HepG2 (cell line): ENCODE data around the gene CRAMP1. TPM values are rescaled to one million over a fixed set of nuclear protein-coding genes. Genes with fewer than 3 reads are reported as not detected.

Experiments used
- ATF1 ChIP-seq: IDR thresholded peaks from 2 replicates; pipeline ENCODE4 v1.6.1; 2016; ENCODE audit warnings: mild to moderate bottlenecking, control low read depth
- FOXK2 ChIP-seq: fragments of 450-650 bp; IDR thresholded peaks from 2 replicates; pipeline ENCODE4 v1.6.1; 2016
- FOXM1 ChIP-seq: sonication (generic); formaldehyde crosslinking; IDR thresholded peaks from 2 replicates; pipeline ENCODE4 v1.5.0; 2020; ENCODE audit warnings: missing genetic modification reagents
- JARID2 ChIP-seq: sonication (generic); formaldehyde crosslinking; IDR thresholded peaks from 2 replicates; pipeline ENCODE4 v1.8.1; 2023; ENCODE audit warnings: missing genetic modification reagents, inconsistent platforms; ENCODE audit not compliant: insufficient replicate concordance
- KDM2A ChIP-seq: sonication (generic); formaldehyde crosslinking; IDR thresholded peaks from 2 replicates; pipeline ENCODE4 v1.4.0; 2020; ENCODE audit warnings: low read depth, missing genetic modification reagents, borderline replicate concordance
- MIER2 ChIP-seq: IDR thresholded peaks from 2 replicates; pipeline ENCODE4 v1.6.1; 2016; ENCODE audit warnings: missing biosample characterization, missing genetic modification reagents
- MTF1 ChIP-seq: sonication (generic); formaldehyde crosslinking; IDR thresholded peaks from 2 replicates; pipeline ENCODE4 v1.5.0; 2020; ENCODE audit warnings: missing genetic modification reagents
- NR2F1 ChIP-seq, 2 experiments: fragments of 450-650 bp in 1 of 2; formaldehyde crosslinking in 1 of 2; IDR thresholded peaks; 2 replicates each; pipeline versions ENCODE4 v1.5.0 to v1.6.1; 2016 to 2020; ENCODE audit warnings: mild to moderate bottlenecking in 1 of 2, missing compliant biosample characterization in 1 of 2, missing genetic modification reagents in 1 of 2, moderate library complexity in 1 of 2
- PCBP1 ChIP-seq: fragments of 200-400 bp; formaldehyde crosslinking; IDR thresholded peaks from 2 replicates; pipeline ENCODE4 v1.6.1; 2017; ENCODE audit warnings: mild to moderate bottlenecking, low read depth, low read length, borderline replicate concordance
- PPARG ChIP-seq: conservative IDR thresholded peaks from 2 replicates; pipeline ENCODE4 v1.6.1; 2016; ENCODE audit warnings: missing biosample characterization, missing genetic modification reagents
- RARA ChIP-seq: IDR thresholded peaks from 2 replicates; pipeline ENCODE4 v1.6.1; 2016; ENCODE audit warnings: missing genetic modification reagents, missing compliant biosample characterization
- RFX1 ChIP-seq: fragments of 450-650 bp; IDR thresholded peaks from 2 replicates; pipeline ENCODE4 v1.6.1; 2017
- RFX5 ChIP-seq: IDR thresholded peaks from 2 replicates; pipeline ENCODE4 v1.6.1; 2011; ENCODE audit warnings: low read depth, low read length, improper control_type of control experiment
- ZBTB7B ChIP-seq: sonication (generic); formaldehyde crosslinking; IDR thresholded peaks from 2 replicates; pipeline ENCODE4 v1.4.0; 2020; ENCODE audit warnings: missing genetic modification reagents
- ZFX ChIP-seq: sonication (generic); formaldehyde crosslinking; IDR thresholded peaks from 2 replicates; pipeline ENCODE4 v1.4.0; 2020; ENCODE audit warnings: mild to moderate bottlenecking, low read depth, missing genetic modification reagents, moderate library complexity
- ZNF3 ChIP-seq: IDR thresholded peaks from 2 replicates; pipeline ENCODE4 v1.7.0; 2017; ENCODE audit warnings: inconsistent platforms
- ZNF326 ChIP-seq: sonication (generic); formaldehyde crosslinking; IDR thresholded peaks from 2 replicates; pipeline ENCODE4 v1.4.0; 2020; ENCODE audit warnings: missing genetic modification reagents, borderline replicate concordance
- ZNF878 ChIP-seq: sonication (generic); formaldehyde crosslinking; IDR thresholded peaks from 2 replicates; pipeline ENCODE4 v1.8.1; 2023; ENCODE audit warnings: mild to moderate bottlenecking, missing genetic modification reagents, moderate library complexity
- polyA plus RNA-seq, 8 experiments: library from polyadenylated mRNA; depleted of rRNA in 3 of 8; stranded (reverse) in 7 of 8; unstranded in 1 of 8; fragments of >200 nt; fragmentation: Illumina TruSeq in 4 of 8; extraction: Trizol in 4 of 8; gene quantifications; 2 replicates each; pipeline versions ENCODE4 v1.2.1 to v1.2.3, GENCODE V29; 2011 to 2016; ENCODE audit warnings: low read depth in 4 of 8, missing spikeins in 1 of 8, mixed read lengths in 1 of 8; ENCODE audit not compliant: insufficient read depth in 1 of 8
- total RNA-seq, 5 experiments: library from RNA; depleted of rRNA; stranded (reverse); fragments of >200 nt; fragmentation: Illumina TruSeq; extraction: Trizol; gene quantifications; 2 replicates each; pipeline ENCODE4 v1.2.3, GENCODE V29; 2016; ENCODE audit warnings: low read depth in 1 of 5
- TF ChIP-seq, protein P1 (sequence below): sonication (generic); formaldehyde crosslinking; IDR thresholded peaks from 2 replicates; pipeline ENCODE4 v1.5.1; 2020; ENCODE audit warnings: mild to moderate bottlenecking, missing genetic modification reagents, moderate library complexity
- TF ChIP-seq, protein P2 (sequence below): sonication (generic); formaldehyde crosslinking; IDR thresholded peaks from 2 replicates; pipeline ENCODE4 v1.4.0; 2020; ENCODE audit warnings: missing genetic modification reagents, mild to moderate bottlenecking, borderline replicate concordance
- TF ChIP-seq, protein P3 (sequence below): sonication (generic); formaldehyde crosslinking; IDR thresholded peaks from 2 replicates; pipeline ENCODE4 v1.8.0; 2022; ENCODE audit warnings: missing genetic modification reagents, mild to moderate bottlenecking, moderate library complexity, borderline replicate concordance
- TF ChIP-seq, protein P4 (sequence below): sonication (generic); formaldehyde crosslinking; IDR thresholded peaks from 2 replicates; pipeline ENCODE4 v1.4.0; 2020; ENCODE audit warnings: mild to moderate bottlenecking, low read depth, missing genetic modification reagents

CRAMP1 gene
- total and polyA plus RNA-seq, 2 of the 13 experiments (the other 11 are each of a cell fraction or from before 2014, with no cell fraction given) = 6.8 to 9.7 TPM

DNA sequence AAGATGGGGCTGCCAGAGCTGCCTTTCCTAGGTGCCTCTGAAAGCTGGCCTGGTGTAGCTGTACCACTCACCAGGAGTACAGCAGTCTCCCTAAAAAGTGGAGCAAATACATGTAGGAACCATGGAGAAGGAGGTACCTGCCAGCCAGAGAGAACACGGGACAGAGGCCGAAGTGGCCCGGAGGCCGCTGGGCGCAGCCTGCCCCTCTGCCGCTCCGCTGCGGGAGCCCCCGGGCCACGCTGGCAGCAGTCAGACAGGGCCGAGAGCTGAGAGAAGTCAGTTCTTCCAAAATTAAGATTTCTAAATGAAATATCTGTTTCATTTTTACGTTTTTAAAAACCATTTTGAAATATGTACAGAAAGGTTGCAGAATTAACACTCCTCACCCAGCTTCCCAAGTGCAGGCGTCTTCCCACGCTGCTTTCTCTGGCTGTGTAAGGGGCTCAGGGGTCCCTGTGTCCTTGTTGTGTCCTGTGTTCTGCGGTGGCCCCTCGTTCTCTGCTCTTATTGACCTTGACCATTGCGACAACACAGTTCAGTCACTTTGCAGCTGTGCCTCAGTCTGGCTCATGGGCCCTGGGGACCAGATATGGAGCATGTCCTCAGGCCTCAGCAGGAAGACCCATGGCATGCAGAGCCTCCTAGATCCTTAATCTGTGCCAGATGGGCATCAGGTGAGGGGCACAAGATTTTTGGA lies 98.8 kb downstream of the CRAMP1 start (continued):
- TF ChIP-seq ZNF326 = no peak
- TF ChIP-seq, protein P1, sequence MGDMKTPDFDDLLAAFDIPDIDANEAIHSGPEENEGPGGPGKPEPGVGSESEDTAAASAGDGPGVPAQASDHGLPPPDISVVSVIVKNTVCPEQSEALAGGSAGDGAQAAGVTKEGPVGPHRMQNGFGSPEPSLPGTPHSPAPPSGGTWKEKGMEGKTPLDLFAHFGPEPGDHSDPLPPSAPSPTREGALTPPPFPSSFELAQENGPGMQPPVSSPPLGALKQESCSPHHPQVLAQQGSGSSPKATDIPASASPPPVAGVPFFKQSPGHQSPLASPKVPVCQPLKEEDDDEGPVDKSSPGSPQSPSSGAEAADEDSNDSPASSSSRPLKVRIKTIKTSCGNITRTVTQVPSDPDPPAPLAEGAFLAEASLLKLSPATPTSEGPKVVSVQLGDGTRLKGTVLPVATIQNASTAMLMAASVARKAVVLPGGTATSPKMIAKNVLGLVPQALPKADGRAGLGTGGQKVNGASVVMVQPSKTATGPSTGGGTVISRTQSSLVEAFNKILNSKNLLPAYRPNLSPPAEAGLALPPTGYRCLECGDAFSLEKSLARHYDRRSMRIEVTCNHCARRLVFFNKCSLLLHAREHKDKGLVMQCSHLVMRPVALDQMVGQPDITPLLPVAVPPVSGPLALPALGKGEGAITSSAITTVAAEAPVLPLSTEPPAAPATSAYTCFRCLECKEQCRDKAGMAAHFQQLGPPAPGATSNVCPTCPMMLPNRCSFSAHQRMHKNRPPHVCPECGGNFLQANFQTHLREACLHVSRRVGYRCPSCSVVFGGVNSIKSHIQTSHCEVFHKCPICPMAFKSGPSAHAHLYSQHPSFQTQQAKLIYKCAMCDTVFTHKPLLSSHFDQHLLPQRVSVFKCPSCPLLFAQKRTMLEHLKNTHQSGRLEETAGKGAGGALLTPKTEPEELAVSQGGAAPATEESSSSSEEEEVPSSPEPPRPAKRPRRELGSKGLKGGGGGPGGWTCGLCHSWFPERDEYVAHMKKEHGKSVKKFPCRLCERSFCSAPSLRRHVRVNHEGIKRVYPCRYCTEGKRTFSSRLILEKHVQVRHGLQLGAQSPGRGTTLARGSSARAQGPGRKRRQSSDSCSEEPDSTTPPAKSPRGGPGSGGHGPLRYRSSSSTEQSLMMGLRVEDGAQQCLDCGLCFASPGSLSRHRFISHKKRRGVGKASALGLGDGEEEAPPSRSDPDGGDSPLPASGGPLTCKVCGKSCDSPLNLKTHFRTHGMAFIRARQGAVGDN (CRISPR knock-in tag) = peak; percentile 58
- no peak for TF ChIP-seq ZNF878
- TF ChIP-seq, protein P2, sequence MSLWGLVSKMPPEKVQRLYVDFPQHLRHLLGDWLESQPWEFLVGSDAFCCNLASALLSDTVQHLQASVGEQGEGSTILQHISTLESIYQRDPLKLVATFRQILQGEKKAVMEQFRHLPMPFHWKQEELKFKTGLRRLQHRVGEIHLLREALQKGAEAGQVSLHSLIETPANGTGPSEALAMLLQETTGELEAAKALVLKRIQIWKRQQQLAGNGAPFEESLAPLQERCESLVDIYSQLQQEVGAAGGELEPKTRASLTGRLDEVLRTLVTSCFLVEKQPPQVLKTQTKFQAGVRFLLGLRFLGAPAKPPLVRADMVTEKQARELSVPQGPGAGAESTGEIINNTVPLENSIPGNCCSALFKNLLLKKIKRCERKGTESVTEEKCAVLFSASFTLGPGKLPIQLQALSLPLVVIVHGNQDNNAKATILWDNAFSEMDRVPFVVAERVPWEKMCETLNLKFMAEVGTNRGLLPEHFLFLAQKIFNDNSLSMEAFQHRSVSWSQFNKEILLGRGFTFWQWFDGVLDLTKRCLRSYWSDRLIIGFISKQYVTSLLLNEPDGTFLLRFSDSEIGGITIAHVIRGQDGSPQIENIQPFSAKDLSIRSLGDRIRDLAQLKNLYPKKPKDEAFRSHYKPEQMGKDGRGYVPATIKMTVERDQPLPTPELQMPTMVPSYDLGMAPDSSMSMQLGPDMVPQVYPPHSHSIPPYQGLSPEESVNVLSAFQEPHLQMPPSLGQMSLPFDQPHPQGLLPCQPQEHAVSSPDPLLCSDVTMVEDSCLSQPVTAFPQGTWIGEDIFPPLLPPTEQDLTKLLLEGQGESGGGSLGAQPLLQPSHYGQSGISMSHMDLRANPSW (CRISPR knock-in tag) = no peak
- TF ChIP-seq RARA (CRISPR knock-in tag) = peak; percentile 61
- no peak for TF ChIP-seq RFX1
- TF ChIP-seq MTF1 (CRISPR knock-in tag) = no peak
- TF ChIP-seq FOXK2 = no peak
- TF ChIP-seq JARID2 (CRISPR knock-in tag) = no peak
- no peak for TF ChIP-seq KDM2A (CRISPR knock-in tag)
- no peak for TF ChIP-seq ATF1
- no peak for TF ChIP-seq MIER2 (CRISPR knock-in tag)
- TF ChIP-seq PPARG (CRISPR knock-in tag) = no peak
- TF ChIP-seq, protein P3, sequence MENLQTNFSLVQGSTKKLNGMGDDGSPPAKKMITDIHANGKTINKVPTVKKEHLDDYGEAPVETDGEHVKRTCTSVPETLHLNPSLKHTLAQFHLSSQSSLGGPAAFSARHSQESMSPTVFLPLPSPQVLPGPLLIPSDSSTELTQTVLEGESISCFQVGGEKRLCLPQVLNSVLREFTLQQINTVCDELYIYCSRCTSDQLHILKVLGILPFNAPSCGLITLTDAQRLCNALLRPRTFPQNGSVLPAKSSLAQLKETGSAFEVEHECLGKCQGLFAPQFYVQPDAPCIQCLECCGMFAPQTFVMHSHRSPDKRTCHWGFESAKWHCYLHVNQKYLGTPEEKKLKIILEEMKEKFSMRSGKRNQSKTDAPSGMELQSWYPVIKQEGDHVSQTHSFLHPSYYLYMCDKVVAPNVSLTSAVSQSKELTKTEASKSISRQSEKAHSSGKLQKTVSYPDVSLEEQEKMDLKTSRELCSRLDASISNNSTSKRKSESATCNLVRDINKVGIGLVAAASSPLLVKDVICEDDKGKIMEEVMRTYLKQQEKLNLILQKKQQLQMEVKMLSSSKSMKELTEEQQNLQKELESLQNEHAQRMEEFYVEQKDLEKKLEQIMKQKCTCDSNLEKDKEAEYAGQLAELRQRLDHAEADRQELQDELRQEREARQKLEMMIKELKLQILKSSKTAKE (CRISPR knock-in tag) = peak; percentile 40; the same call in 1 of the 2 replicates
- no peak for TF ChIP-seq ZNF3 (CRISPR knock-in tag)
- no peak for TF ChIP-seq NR2F1 (CRISPR knock-in tag; IDR thresholded peaks at IDR 0.05)
- peak; percentile 89 for TF ChIP-seq ZBTB7B (CRISPR knock-in tag)
- no peak for TF ChIP-seq PCBP1
- TF ChIP-seq, protein P4, sequence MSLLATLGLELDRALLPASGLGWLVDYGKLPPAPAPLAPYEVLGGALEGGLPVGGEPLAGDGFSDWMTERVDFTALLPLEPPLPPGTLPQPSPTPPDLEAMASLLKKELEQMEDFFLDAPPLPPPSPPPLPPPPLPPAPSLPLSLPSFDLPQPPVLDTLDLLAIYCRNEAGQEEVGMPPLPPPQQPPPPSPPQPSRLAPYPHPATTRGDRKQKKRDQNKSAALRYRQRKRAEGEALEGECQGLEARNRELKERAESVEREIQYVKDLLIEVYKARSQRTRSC (CRISPR knock-in tag) = no peak
- peak; percentile 47 for TF ChIP-seq ZFX (CRISPR knock-in tag)
- TF ChIP-seq FOXM1 (CRISPR knock-in tag) = no peak
- no peak for TF ChIP-seq RFX5
